Loucy (cell line): ENCODE measurements around the gene PHF19.

Experiments
- EZH2phosphoT487 ChIP-seq: fragments of 200-600 bp; IDR thresholded peaks from 2 replicates; pipeline ENCODE4 v1.6.1; 2018; ENCODE audit warnings: antibody characterized with exemption, mild to moderate bottlenecking, moderate library complexity, borderline replicate concordance
- TF ChIP-seq, protein P1 (sequence below): fragments of 200-600 bp; sonication (generic); conservative IDR thresholded peaks from 2 replicates; pipeline ENCODE4 v1.5.1; 2014; ENCODE audit warnings: mild to moderate bottlenecking, antibody characterized with exemption, low read length

DNA sequence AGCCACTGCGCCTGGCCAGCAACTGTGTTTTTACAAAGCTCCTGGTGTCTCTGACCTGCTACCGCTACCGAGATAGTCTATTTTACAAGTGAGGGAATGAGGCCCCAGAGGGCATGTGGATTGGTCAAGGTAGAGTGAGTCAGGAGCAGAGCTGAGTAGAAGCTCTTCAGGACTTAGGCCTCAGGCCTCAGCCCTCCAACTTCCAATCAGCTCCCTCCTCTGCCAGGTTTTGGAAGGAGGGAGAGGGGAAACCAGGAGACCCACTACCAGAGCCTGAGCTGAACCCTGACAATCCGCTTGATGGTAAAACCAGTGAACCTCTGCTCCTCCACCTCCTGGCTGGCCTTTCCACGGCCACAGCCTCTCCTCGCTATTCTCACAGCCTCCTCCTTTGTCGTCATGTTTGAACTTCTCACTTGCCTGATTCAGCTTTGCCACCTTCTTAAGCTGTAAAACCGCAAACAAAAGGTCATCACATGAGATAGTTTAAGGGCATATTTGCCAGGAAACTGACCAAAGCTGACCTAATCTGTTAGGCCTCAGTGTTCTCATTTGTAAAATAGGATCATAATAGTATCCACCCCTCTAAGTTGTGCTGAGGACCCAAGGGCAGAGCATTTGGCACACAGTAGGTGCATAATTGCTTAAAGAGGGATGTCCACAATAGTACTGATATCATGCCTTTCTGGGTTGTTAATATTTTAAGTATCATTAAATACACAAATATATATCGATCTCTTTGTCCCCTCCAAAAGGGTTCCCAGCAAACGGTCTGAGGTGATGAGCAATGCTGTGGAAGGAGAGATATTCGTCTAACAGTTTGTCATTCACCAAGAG, 47.9 kb upstream of the PHF19 start:
- TF ChIP-seq, protein P1, sequence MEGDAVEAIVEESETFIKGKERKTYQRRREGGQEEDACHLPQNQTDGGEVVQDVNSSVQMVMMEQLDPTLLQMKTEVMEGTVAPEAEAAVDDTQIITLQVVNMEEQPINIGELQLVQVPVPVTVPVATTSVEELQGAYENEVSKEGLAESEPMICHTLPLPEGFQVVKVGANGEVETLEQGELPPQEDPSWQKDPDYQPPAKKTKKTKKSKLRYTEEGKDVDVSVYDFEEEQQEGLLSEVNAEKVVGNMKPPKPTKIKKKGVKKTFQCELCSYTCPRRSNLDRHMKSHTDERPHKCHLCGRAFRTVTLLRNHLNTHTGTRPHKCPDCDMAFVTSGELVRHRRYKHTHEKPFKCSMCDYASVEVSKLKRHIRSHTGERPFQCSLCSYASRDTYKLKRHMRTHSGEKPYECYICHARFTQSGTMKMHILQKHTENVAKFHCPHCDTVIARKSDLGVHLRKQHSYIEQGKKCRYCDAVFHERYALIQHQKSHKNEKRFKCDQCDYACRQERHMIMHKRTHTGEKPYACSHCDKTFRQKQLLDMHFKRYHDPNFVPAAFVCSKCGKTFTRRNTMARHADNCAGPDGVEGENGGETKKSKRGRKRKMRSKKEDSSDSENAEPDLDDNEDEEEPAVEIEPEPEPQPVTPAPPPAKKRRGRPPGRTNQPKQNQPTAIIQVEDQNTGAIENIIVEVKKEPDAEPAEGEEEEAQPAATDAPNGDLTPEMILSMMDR: no peak
- TF ChIP-seq EZH2phosphoT487: no peak
